GM13976 (cell line): ENCODE measurements around the gene CPVL.

ENCODE experiments used
- DNase-seq: peaks from one replicate; pipeline ENCODE4 v3.0.0; 2012; ENCODE audit warnings: low spot score
- in situ Hi-C: fragments of 300-500 bp; cut with MboI; formaldehyde crosslinking; loops from one replicate; pipeline ENCODE4 v1.12.0; 2022; ENCODE audit warnings: low sequenced_read_pairs, mixed read lengths, inconsistent platforms; ENCODE audit not compliant: unreplicated experiment
- TF ChIP-seq, protein P1 (sequence below): IDR thresholded peaks from 2 replicates; pipeline ENCODE4 v1.5.1; 2012; ENCODE audit warnings: borderline replicate concordance, mild to moderate bottlenecking; ENCODE audit not compliant: insufficient read depth; ENCODE audit errors: extremely low read depth, missing control alignments, control extremely low read depth

CPVL gene

DNA sequence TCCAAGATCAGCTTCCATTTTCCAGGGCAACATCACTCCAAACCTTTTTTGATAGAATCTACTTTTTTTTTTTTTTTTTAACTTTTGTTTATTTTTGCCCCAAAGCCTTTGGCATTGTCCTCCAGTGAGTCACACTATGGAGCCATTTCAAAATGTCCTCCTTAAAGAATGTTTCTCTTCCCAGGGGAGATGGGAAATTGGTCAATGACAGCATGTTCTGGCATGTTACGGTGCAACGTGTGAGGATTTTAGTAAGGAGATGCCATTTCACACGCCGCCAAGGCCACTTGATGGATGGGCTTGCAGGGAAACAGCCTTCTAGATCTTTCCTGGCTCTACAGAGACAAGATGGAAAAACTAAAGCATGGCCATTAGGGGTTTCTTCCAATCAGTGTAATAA, 157.5 kb downstream of the CPVL start:
- DNase-seq: no peak
- in situ Hi-C loops: no loop called here
- TF ChIP-seq, protein P1, sequence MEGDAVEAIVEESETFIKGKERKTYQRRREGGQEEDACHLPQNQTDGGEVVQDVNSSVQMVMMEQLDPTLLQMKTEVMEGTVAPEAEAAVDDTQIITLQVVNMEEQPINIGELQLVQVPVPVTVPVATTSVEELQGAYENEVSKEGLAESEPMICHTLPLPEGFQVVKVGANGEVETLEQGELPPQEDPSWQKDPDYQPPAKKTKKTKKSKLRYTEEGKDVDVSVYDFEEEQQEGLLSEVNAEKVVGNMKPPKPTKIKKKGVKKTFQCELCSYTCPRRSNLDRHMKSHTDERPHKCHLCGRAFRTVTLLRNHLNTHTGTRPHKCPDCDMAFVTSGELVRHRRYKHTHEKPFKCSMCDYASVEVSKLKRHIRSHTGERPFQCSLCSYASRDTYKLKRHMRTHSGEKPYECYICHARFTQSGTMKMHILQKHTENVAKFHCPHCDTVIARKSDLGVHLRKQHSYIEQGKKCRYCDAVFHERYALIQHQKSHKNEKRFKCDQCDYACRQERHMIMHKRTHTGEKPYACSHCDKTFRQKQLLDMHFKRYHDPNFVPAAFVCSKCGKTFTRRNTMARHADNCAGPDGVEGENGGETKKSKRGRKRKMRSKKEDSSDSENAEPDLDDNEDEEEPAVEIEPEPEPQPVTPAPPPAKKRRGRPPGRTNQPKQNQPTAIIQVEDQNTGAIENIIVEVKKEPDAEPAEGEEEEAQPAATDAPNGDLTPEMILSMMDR: no peak

DNA sequence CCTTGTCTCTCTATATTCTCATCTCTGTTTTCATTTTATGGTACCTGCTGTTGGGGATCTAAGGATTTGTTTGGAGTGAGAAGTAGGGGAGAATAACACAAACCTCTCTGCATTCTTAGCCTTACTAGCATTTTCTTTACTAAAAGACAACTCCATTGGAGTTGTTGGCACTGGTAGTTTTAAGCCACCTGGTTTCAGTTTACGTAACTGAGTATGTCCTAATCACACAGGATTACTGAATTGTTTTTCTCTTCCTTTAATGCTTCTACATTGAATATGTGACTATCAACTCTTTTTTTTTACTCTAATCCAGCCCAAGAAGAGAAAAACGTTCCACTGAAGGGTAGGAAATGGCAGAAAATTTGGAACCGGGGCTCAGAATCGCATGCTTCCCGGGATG, 158.2 kb downstream of the CPVL start:
- TF ChIP-seq, protein P1: no peak
- DNase-seq: no peak
- in situ Hi-C loops: no loop called here

DNA sequence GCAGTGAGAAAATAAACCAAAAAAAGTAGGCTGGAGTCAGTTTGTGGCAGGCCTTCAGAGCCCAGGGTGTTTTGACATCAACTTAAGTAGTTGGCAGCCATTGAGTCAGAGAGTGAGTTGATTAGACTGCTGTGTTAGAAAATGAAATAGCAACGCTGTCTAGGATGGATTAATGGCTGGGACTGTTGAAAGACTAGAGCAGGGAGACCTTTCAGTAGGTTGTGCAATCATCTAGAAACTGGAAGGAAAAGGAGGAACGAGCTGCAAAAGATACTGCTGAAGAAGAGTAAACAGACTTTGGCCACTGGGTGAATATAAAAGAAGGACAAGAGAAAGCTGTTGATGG, 159.6 kb downstream of the CPVL start:
- TF ChIP-seq, protein P1: no peak
- no peak for DNase-seq
- in situ Hi-C loops: no loop called here

DNA sequence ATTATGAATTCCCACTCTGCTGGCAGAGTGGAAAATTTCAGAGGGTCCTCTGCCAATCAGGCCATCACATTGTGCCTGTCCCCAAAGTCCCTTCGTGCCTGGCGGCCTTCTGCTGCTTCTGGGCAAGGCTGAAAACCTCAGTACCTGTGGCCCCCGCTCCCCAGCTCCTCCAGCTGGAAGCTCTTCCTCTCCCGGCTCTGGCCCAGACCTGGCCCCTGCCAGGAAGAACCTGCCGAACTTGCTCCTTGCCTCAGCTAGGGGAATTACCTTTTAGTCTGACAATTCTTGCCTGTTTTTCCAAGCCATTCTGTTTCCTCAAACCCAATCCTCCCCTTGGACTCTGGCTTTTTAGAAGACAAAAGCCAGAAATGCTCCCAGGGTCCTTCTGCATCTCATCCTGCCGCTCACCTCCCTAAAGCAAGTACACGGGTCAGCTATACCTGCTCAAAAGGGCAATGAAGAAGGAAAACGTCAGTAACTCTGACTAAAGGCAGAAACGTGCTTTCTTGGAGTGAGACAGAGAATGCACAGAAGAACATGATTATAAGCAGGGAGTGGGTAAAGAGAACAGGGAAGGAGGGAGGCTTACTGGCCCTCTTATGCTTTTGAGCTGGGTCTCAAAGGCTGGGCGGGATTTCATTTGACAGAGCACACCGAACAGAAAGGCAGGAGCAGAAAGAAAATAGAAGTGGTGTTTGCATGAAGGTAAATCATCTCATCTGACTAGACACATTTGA, 160.1 kb downstream of the CPVL start:
- TF ChIP-seq, protein P1: no peak
- in situ Hi-C loops: no loop called here

DNA sequence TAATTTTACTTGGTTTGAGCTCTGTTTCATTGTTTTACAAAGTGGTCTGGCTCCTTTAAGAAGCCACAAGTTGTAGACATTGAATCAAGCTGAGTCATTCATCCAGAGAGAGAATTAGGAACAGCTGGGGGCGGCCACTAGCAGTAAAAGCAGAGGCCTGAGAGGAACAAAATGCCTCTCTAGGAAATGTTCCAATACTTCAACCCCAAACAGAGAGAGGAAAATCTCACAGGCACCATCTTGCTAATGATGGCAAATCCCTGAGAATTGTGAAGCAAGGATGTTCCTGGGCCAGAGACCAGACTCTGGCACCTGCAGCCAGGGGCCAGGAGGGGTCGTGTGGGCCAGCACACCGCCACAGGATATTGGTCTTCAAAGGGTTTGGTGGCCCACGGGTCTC, 161.7 kb downstream of the CPVL start:
- TF ChIP-seq, protein P1: no peak
- no peak for DNase-seq
- in situ Hi-C loops: no loop called here

More for the DNA sequence above, 160.1 kb downstream of the CPVL start:
- DNase-seq: no peak

DNA sequence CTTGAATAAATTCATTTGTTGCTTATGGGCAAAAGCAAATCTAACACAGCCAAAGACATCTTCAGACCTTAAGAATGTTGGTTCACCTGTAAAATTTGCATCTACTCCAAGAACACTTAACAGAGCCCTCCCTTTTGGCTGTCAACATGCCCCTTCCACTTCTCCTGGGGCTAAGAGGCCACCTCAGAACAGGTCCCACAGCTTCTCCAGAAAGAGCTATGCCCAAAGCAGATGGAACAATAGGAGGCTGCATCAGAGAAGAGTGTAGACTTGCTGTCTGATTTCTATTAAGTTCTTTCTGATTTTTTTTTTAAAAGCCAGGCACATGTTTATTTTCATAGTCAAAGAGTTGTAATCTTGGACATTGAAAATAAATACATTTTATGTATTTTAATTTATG, 162.1 kb downstream of the CPVL start:
- DNase-seq: no peak
- in situ Hi-C loops: no loop called here
- TF ChIP-seq, protein P1: no peak
